WTC11 (cell line): ENCODE measurements around the gene FOXRED2.

Experiments used
- FOXK1 ChIP-seq: sonication (generic); formaldehyde crosslinking; IDR thresholded peaks from 2 replicates; pipeline ENCODE4 v1.8.0; 2022; ENCODE audit warnings: mild to moderate bottlenecking, moderate library complexity, missing genetic modification reagents
- GABPB1 ChIP-seq: sonication (generic); formaldehyde crosslinking; IDR thresholded peaks from 2 replicates; pipeline ENCODE4 v1.8.1; 2023; ENCODE audit warnings: mild to moderate bottlenecking, missing genetic modification reagents
- SMAD3 ChIP-seq: sonication (generic); formaldehyde crosslinking; IDR thresholded peaks from 2 replicates; pipeline ENCODE4 v1.8.0; 2022; ENCODE audit warnings: missing genetic modification reagents, mild to moderate bottlenecking, borderline replicate concordance
- TF ChIP-seq, protein P1 (sequence below): sonication (generic); formaldehyde crosslinking; IDR thresholded peaks from 2 replicates; pipeline ENCODE4 v1.8.1; 2022; ENCODE audit warnings: low read depth, mild to moderate bottlenecking, moderate library complexity, missing genetic modification reagents, borderline replicate concordance
- TF ChIP-seq, protein P2 (sequence below): fragments of 200-600 bp; IDR thresholded peaks from 2 replicates; pipeline ENCODE4 v1.8.0; 2022; ENCODE audit warnings: antibody characterized with exemption
- TF ChIP-seq, protein P3 (sequence below): sonication (generic); formaldehyde crosslinking; IDR thresholded peaks from 2 replicates; pipeline ENCODE4 v1.8.1; 2023; ENCODE audit warnings: mild to moderate bottlenecking, missing genetic modification reagents, moderate library complexity

DNA sequence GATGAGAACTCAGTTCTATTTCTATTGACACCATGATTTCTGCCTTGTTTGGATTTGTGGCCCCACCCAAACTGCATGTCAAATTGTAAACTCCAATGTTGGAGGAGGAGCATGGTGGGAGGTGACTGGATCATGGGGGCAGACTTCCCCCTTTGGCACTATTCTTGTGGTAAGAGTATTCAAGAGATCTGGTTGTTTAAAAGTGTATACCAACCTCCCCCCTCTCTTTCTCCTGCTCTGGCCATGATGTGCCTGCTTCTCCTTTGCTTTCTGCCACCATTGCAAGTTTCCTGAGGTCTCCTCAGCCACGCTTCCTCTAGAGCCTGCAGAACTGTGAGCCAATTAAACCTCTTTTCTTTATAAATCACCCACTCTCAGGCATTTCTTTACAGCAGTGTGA is 7.9 kb upstream of the FOXRED2 start:
- TF ChIP-seq, protein P1, sequence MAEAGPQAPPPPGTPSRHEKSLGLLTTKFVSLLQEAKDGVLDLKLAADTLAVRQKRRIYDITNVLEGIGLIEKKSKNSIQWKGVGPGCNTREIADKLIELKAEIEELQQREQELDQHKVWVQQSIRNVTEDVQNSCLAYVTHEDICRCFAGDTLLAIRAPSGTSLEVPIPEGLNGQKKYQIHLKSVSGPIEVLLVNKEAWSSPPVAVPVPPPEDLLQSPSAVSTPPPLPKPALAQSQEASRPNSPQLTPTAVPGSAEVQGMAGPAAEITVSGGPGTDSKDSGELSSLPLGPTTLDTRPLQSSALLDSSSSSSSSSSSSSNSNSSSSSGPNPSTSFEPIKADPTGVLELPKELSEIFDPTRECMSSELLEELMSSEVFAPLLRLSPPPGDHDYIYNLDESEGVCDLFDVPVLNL = no peak
- TF ChIP-seq, protein P2, sequence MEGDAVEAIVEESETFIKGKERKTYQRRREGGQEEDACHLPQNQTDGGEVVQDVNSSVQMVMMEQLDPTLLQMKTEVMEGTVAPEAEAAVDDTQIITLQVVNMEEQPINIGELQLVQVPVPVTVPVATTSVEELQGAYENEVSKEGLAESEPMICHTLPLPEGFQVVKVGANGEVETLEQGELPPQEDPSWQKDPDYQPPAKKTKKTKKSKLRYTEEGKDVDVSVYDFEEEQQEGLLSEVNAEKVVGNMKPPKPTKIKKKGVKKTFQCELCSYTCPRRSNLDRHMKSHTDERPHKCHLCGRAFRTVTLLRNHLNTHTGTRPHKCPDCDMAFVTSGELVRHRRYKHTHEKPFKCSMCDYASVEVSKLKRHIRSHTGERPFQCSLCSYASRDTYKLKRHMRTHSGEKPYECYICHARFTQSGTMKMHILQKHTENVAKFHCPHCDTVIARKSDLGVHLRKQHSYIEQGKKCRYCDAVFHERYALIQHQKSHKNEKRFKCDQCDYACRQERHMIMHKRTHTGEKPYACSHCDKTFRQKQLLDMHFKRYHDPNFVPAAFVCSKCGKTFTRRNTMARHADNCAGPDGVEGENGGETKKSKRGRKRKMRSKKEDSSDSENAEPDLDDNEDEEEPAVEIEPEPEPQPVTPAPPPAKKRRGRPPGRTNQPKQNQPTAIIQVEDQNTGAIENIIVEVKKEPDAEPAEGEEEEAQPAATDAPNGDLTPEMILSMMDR = no peak
- TF ChIP-seq SMAD3 (CRISPR knock-in tag) (no peak), FOXK1 (no peak), GABPB1 (CRISPR knock-in tag) (no peak)
- TF ChIP-seq, protein P3, sequence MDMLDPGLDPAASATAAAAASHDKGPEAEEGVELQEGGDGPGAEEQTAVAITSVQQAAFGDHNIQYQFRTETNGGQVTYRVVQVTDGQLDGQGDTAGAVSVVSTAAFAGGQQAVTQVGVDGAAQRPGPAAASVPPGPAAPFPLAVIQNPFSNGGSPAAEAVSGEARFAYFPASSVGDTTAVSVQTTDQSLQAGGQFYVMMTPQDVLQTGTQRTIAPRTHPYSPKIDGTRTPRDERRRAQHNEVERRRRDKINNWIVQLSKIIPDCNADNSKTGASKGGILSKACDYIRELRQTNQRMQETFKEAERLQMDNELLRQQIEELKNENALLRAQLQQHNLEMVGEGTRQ (CRISPR knock-in tag) = no peak
